AG04450 (cell line): ENCODE results near the gene TOX2. TPM values are rescaled to one million over a fixed set of nuclear protein-coding genes. Genes with fewer than 3 reads are reported as not detected.

Source experiments
- CTCF ChIA-PET: fragments of 300-600, 350-600 bp; formaldehyde crosslinking; extraction: SDS; loops from one replicate; lab custom pipeline; 2022; ENCODE audit warnings: antibody characterized with exemption, inconsistent platforms; lab: Charles Lee
- POLR2A ChIA-PET: fragments of 350-600 bp; formaldehyde crosslinking; extraction: SDS; loops from one replicate; lab custom pipeline; 2021; ENCODE audit warnings: antibody characterized with exemption, inconsistent platforms; lab: Yijun Ruan, JAX
- DNase-seq: peaks from one replicate; pipeline ENCODE4 v3.0.0-alpha.2; 2011; ENCODE audit warnings: low read depth, low spot score
- H3K27ac ChIP-seq: one replicate; pipeline ENCODE4 v1.5.1; 2012; ENCODE audit warnings: low read depth, low read length, control low read depth
- H3K27me3 ChIP-seq: one replicate; pipeline ENCODE4 v1.6.0; 2012; ENCODE audit warnings: low read length; ENCODE audit not compliant: control insufficient read depth, insufficient read depth
- H3K4me3 ChIP-seq: 2 replicates; pipeline ENCODE4 v1.5.1; 2011; ENCODE audit warnings: mild to moderate bottlenecking, low read depth, low read length, control low read depth
- H3K9me3 ChIP-seq: 2 replicates; pipeline ENCODE4 v1.5.1; 2012; ENCODE audit warnings: low read length; ENCODE audit not compliant: control insufficient read depth, insufficient read depth
- CTCF ChIP-seq: IDR thresholded peaks from 2 replicates; pipeline ENCODE4 v1.5.1; 2011; ENCODE audit warnings: low read depth, low read length, control low read depth, inconsistent platforms
- polyA plus RNA-seq: library from polyadenylated mRNA; depleted of rRNA; stranded (reverse); fragments of >200 nt; gene quantifications from 2 replicates; pipeline ENCODE4 v1.2.3, GENCODE V29; 2011

Gene TOX2
- polyA plus RNA-seq, 1 experiment, result 10.6 TPM

GRCh38 chr20:43944653-43945235 is 30.1 kb downstream of the TOX2 start:
- H3K4me3 ChIP-seq, result no peak overlapping the region
- CTCF ChIA-PET, result interaction anchor here (1.2 to 1.3 kb wide), 2 partner anchors 156 to 195 kb away, joined by 3 to 4 read pairs; no protein-coding TSS in a partner anchor
- POLR2A ChIA-PET, result no interaction called here
- no peak for TF ChIP-seq CTCF
- H3K27me3 ChIP-seq, result no peaks in the 10 kb centered on the region
- no peak for DNase-seq
- H3K9me3 ChIP-seq, result no peaks in the 10 kb centered on the region
- H3K27ac ChIP-seq, result no peak overlapping the region

- H3K4me3 ChIP-seq, result no peak overlapping the region
- POLR2A ChIA-PET, result no interaction called here
- no peak for TF ChIP-seq CTCF
- no peaks in the 10 kb centered on the region for H3K27me3 ChIP-seq
- CTCF ChIA-PET, result interaction anchor here (0.9 kb wide), 1 partner anchor 135 kb away, joined by 3 read pairs; no protein-coding TSS in a partner anchor
- H3K9me3 ChIP-seq, result no peaks in the 10 kb centered on the region
- no peak overlapping the region for H3K27ac ChIP-seq
- no peak for DNase-seq
These were observed 30.9 kb downstream of the TOX2 start for GRCh38 chr20:43945391-43946205.

GRCh38 chr20:43946206-43946491 is 31.5 kb downstream of the TOX2 start:
- DNase-seq, result no peak
- ChIA-PET CTCF (interaction anchor here (0.9 kb wide), 1 partner anchor 134 kb away, joined by 3 read pairs; no protein-coding TSS in a partner anchor), POLR2A (no interaction called here)
- H3K9me3 ChIP-seq, result no peaks in the 10 kb centered on the region
- H3K27ac ChIP-seq, result no peak overlapping the region
- no peaks in the 10 kb centered on the region for H3K27me3 ChIP-seq
- TF ChIP-seq CTCF, result no peak
- H3K4me3 ChIP-seq, result no peak overlapping the region

- Histone ChIP-seq H3K9me3 (no peaks in the 10 kb centered on the region), H3K27ac (no peak overlapping the region), H3K27me3 (no peaks in the 10 kb centered on the region), H3K4me3 (no peak overlapping the region)
- no peak for TF ChIP-seq CTCF
- ChIA-PET CTCF (interaction anchor here (1.2 kb wide), 1 partner anchor 197 kb away, joined by 3 read pairs; no protein-coding TSS in a partner anchor), POLR2A (no interaction called here)
- DNase-seq, result no peak
These were observed 32.1 kb downstream of the TOX2 start for GRCh38 chr20:43946659-43947315.
